ENCODE data around the gene GFRA4. TPM values are rescaled to one million over a fixed set of nuclear protein-coding genes. Genes with fewer than 3 reads are reported as not detected.

GFRA4 gene
- total RNA-seq, 1 donor from 2014 or later = not detected

DNA sequence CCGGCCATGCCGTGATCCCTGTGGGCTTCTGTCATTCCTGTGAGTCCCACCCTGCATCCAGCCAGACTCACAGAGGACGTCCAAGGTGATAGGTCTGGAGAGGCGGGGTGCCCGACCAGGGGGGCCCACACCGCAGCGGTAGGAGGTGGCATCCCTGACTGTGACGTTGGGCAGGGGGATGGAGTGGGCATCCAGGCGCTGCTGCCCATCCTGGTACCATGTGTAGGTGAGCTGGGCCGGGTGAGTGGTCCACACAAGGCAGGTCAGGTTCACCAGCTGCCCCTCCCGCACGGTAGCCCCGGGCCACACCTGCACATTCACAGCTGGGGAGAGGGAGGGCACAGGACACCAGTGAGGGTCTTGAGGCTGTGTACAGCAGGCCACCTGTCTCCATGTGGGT lies 30.2 kb upstream of the GFRA4 start:
- no peak for DNase-seq

DNA sequence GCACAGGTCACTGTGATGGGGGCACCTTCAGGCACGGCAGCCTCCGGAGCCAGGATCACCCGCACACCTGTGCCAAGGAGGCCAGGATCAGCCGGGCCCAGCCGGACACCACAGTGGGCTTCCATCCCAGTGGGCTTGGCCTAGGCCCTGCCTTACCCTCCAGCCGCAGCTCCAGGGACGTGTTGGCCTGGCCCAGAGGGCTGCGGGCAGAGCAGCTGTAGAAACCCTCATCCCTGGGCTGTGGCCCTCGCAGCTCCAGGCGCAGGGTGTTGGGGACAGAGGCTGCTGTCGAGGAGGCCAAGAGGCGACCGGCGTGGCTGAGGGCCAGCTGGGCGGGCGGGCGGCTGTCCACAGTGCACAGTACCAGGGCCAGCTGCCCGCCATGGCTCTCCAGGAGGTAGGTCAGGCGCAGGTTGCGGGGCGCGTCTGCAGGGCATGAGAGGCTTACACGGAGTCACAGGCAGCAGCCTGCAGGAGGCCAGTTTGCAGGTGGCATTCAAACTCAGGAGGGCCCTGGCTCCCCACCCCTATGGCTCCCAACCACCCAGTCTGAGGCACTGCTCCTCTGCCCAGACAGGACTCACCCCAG lies 29.6 kb upstream of the GFRA4 start:
- no peak for DNase-seq

- no peak for DNase-seq
Observed at GRCh38 chr20:3691897-3692296, 28.7 kb upstream of the GFRA4 start.

DNA sequence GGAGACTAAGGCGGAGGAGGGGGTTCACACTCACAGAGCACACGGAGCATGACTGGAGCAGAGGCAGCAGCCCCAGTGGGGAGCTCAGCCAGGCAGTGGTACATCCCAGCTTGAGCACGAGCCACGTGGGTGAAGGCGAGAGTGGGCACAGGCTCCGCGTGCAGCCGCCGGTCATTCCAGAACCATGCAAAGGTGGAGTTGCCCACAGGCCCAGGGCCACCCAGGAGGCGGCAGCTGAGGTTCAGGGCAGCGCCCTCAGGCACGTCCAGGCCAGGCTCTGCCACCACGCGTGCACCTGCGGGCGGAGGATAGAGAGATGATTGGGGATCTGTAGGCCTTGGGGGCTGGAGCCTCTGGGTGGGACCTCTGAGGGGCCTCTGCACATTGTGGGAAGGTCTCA lies 28.1 kb upstream of the GFRA4 start:
- no peak for DNase-seq

- no peak for DNase-seq
Observed at GRCh38 chr20:3690413-3690812, 27.2 kb upstream of the GFRA4 start.

DNA sequence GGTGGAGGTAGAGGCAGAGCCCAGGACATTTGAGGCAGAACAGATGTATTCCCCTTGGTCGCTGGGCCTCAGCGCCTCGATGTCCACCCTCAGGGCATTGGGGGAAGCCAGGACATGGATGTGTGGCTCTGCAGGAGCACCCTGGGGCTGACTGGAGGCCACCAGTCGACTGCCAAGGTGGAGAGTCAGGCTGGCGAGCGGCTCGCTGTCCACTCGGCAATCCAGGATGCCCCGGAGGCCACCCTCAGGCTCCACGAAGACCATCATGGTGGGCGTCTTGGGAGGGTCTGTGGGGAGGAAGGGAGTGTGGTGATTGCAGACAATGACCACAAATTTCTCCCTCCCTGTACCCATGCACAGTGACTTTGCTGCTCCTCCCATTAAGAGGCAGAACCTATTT lies 26.8 kb upstream of the GFRA4 start:
- DNase-seq = no peak

- no peak for DNase-seq
Observed at GRCh38 chr20:3687655-3688054, 24.5 kb upstream of the GFRA4 start.

DNA sequence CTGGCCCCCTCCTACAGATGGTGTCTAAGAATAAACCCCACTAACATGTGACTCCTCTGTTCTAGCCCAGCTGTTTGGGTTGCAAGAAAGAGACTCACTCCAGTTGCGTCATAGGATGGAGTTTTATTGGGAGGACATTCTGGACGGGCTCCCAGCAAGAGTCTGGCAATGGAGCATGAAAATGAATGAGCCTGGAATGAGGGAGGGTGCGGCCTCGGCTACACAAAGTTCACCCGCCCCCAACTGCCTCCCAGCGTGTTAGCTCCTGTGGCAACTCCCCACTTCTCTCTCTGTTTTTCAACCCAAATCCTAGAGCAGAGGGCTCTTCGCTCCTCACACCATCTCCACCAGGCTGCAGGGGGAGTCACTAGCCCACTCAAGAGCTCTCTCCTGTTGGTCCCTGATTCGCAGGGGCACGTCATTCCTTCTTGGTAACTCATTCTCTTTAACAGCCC lies 23.7 kb upstream of the GFRA4 start:
- DNase-seq = peak; percentile 34

- DNase-seq = no peak
Observed at GRCh38 chr20:3686421-3686820, 23.2 kb upstream of the GFRA4 start.

GRCh38 chr20:3685341-3685740 lies 22.1 kb upstream of the GFRA4 start:
- DNase-seq = no peak

DNA sequence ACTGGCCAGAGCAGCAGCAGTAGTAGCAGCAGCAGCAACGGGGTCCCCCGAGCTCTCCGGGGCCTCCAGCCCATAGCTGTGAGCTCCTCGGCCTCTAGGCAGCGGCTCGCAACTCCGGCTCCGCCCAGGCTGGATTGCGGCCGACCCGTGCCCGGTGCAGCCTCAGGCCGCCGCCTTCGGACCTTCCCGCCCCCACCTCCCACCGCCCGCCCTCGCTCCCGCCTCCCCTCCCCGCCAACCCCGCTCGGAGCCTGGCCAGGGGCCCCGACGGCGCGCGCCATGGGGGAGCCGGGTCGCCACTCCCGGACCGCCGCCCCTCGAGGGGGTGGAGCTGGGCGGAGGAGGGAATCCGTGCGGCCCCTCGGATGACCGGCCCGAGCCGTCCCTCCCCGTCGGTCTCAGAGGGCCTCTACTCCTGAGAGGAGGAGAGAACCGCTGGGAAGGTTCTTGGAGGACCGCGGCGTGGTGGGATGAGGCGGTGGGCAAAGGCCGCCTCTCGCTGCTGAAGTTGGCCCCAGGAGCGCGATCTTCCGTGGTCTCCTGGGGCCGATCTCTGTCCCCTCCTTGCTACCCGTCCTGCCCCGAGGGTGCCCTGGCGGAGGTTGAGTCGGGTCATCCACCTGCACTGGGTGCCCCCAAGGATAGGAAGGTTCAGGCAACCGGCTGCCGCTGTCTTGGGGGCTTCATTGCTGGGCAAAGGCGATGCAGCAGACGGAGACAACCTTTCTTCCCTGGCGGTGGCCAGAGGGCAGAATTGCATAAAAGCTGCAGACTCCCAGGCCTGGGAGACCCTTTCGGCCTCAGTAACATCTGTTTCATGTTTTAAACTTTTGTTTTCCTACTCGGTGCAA lies 19.0 kb upstream of the GFRA4 start, which contains the start of gene ADAM33:
ADAM33 (minus strand) TSS at position 80 of the 851 bp plus-strand sequence; CDS start at position 74, 6 bp downstream.
- no peak for DNase-seq

GRCh38 chr20:3681352-3681930 lies 18.2 kb upstream of the GFRA4 start:
- no peak for DNase-seq

DNA sequence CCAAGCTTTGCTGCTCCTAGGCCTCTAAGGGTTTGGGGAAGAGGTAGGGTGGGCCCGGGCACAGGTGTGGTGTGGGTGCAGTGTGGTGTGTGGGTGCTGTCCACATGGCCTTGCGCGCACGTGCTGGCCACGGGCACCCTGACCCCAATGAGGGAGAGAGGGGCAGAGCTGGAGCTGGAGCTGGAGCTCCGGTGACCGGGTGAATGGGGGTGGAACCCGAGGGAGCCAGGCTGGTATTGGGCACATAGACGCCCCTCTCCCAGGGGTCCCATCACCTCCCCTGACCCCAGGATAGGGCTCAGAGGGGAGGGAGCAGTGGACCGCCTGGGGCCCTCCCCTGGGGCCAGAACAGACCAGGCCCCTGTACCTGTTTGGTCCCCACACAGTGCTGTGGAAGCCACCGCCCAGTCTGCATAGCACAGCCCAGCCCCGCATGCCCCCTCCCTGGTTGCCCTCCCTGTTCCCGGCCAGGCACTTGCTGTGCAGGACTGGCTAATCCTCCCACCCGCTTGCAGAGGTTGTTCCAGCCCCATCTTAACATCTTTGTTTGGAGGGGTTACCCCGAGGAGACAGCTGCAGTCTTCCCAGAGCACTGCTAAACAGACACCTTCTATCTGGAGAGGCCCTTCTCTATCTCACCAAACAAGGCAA lies 17.6 kb upstream of the GFRA4 start:
- no peak for DNase-seq

DNA sequence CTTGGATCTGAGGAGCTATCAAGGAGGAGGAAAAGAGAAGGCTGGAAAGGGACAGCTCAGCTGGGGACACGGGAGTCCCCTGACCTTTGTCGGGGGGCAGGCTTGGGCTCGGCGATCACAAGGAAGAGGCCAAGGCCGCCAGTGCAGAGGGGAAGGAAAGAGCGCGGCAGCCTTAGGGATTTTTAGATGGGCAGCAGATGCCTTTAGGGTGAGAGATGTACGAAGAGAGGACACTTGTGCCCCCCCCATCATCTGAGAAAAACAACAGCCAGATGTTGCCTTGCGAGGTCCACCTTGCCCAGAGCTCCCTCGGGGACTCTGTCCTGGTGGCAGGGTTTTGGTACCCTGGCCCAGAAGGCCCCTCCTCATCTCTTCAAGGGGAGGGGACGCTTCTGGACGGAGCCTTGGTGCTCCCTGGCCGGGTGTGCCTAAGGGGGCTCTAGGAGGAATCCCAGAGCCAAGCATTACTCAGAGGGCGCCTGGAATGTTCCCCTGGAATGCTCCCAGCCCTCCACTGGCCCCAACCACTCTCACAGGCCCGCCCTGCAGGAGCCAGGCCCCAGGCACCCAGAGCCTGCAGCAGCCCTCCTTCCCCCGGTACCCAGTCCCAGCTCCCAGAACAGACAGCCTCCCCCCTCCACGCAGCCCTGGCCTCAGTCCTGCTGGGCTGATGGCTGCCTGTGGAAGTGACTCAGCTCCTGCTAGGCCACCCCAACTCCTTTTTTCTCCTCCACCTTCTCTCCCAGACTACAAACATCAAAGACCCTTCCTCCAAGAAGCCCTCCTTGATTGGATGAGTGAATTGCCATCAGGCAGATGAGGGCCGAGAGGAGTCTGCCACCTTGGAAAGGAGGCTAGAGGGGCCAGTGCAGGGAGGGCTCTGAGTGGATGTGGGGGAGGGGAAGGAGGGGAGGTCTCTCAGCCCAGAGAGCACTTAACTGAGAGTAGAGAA lies 16.8 kb upstream of the GFRA4 start:
- DNase-seq = no peak

DNA sequence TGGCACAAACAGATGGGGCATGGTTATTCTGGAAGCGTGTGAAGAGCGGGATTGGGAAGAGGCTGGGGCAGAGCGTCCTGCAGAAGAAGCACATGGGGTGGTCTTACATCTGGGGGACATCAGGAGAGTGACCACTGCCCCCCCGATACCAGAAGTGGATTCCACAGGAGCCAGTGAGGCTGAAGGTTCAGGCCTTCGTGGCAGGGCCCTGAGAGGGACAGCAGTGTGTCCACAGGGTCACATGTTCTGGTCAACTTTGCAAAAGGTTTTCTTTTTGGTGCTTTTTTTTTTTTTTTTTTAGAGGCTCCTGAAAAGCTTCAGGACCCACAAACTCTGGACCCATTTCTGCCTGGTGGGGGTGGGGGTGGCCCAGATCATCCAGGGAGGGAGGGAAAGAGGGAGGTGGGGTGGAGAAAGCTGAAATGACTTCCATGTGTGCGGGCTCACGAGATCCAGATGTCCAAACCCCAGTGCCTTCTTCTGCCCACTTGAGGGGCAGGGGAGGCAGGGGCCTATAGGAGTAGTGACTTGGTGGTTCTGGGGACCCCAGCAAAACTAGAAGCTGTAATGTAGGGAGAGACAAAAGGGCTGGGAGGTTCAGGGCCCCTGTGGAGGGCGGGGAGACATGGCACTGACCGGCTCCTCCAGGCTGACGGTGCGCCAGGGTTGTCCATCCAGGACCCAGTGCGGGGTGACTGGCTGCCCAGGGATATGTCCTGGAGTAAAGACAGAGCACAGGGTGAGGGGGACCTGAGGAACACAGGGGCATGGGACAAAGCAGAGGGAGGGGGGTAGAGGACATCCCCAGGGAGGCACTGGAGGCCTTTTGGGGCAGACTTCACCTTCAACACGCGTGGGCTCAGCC lies 15.9 kb upstream of the GFRA4 start:
- no peak for DNase-seq

DNA sequence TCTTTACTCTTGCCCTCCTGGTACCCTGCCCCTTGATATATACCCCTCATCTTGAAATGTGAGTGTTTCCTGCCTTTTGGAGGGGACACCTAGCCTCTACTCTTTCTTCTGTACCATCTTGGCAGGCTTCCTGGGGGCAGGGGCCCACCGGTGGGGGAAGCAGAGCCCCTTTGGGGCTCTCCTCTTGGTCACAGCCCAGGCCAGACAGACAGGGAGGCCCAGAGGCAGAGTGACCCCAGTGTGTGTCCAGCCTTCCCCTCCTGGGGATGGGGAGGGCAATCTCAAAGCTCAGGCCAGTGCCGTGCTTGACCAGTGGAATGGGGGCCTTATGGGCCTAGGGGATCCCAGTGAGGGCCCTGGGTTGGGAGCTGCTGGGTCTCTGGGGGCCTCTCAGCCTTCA lies 15.0 kb upstream of the GFRA4 start:
- no peak for DNase-seq

GRCh38 chr20:3677733-3678132 lies 14.5 kb upstream of the GFRA4 start:
- no peak for DNase-seq

- DNase-seq = no peak
Observed at GRCh38 chr20:3674995-3675900, 12.0 kb upstream of the GFRA4 start.

- DNase-seq = no peak
Observed at GRCh38 chr20:3674447-3674846, 11.2 kb upstream of the GFRA4 start.

Data from occipital lobe (tissue), 2 donors.